AG09309 (cell line): Measurements from ENCODE around the gene OSBPL5.

Source experiments
- DNase-seq: peaks from one replicate; pipeline ENCODE4 v3.0.0-alpha.2; 2010; ENCODE audit warnings: low read depth
- H3K4me3 ChIP-seq: 2 replicates; pipeline ENCODE4 v1.5.1; 2011; ENCODE audit warnings: mild to moderate bottlenecking, low read depth, low read length, moderate library complexity; ENCODE audit not compliant: control insufficient read depth
- CTCF ChIP-seq: IDR thresholded peaks from 2 replicates; pipeline ENCODE4 v1.5.1; 2011; ENCODE audit warnings: mild to moderate bottlenecking, low read depth, low read length, inconsistent platforms; ENCODE audit not compliant: insufficient read depth, control insufficient read depth; ENCODE audit errors: missing control alignments

OSBPL5 gene

DNA sequence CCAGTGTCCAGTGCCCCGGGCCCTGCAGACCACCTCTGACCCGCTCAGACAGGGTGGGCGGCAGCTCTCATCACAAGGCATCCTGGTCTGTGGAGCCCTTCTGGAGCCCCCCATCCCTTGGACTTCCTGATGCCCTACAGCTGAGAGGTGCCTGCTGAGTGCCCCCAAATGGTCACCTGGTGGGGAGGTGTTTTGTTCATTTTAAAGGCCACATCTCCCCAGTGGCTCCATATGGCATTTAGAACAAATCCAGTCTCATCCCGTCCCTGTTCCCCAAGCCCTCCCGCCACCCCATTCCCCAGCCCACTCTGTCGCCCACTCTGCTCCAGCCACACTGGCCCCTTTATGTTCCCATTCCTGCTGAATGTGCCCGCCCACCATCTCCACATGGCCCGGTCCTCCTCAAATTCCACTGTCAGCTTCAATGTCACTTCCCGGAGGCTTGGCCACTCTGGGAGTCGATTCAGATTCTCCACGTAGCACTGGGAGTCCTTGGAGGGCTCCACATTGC lies 32.8 kb downstream of the OSBPL5 start:
- no peak for TF ChIP-seq CTCF
- H3K4me3 ChIP-seq = no peak overlapping the region
- DNase-seq = no peak

- DNase-seq = no peak
- TF ChIP-seq CTCF = no peak
These were observed 33.7 kb downstream of the OSBPL5 start for GRCh38 chr11:3131330-3131941.

DNA sequence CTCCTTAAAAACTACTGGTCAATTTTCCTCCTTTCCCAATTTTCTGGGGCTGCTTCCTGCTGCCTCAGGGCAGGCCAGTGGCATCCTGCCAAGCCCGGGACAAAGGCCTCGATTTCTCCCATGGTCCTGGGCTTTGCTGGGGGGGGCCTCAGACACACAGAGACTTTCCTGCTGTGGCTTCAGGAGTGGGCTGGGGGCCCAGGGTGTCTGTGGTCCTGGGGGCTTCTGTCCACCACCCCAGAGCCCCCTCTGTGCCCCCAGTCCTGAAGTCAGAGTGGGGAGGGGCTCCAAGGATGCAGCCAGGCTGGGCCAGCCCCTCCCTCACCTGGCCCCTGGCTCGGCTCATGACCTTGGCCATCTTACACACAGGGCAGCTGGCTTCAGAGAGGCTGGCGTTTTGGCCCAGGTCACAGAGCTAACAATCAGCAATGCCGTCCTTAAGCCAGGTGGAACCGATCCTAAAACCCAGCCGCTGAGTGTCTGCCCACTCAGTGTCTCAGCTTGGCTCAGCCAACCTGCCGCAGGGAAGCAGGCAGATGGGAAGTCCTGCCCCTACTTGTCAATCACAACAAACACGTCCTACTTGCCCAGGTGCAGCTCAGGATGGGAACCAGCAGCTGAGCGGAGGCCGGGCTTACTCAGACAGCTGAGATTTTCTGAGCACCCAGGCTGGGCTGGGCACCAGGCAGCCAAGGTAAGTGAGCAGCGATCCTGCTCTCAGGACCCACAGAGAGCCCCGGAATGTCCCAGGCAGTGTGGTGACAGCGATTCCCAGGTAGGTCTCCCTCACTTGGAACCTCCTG lies 34.6 kb downstream of the OSBPL5 start:
- H3K4me3 ChIP-seq = no peak overlapping the region
- no peak for TF ChIP-seq CTCF
- DNase-seq = no peak

More at GRCh38 chr11:3131330-3131941, 33.7 kb downstream of the OSBPL5 start:
- no peak overlapping the region for H3K4me3 ChIP-seq

DNA sequence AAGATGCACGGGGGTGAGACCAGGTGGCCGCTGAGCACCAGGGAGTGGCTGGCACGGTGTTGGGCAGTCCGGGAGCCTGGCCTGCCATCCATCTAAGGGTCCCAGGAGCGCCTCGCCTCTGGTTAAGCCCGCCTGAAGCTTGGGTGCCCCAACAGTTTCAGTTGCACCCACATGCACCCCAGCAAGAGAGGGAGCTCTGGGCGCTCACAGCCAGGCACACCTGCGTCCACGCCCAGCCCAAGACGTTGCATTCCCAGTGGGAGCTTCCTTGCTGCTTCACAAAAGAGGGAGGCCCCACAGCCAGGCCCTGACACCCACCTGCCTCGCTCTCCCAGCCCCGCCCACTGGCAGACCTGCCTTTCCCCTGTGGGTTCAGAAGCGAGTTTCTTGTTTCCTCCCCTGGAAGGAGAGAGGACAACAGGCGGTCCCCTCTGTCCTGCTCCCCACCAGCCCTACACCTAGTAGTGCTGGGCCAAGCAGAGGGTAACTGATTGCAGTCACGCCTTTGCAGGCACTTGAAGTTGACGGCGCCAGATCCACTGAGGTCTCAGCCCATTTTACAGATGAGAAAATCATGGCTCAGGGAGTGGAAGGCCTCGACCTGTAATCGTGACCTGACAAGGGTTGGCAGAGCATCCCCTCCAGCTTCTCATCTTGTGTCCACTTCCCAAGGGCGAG lies 35.4 kb downstream of the OSBPL5 start:
- H3K4me3 ChIP-seq = no peak overlapping the region
- DNase-seq = no peak
- no peak for TF ChIP-seq CTCF

- no peak for TF ChIP-seq CTCF
- H3K4me3 ChIP-seq = no peak overlapping the region
- no peak for DNase-seq
These were observed 35.9 kb downstream of the OSBPL5 start for GRCh38 chr11:3129181-3129590.

- H3K4me3 ChIP-seq = no peak overlapping the region
- DNase-seq = no peak
- TF ChIP-seq CTCF = no peak
These were observed 36.5 kb downstream of the OSBPL5 start for GRCh38 chr11:3128356-3129180.
